GM23248 (cell line): ENCODE measurements around the gene ASIC4.

Experiments used
- EZH2 ChIP-seq: fragments of 200-600 bp; sonication (generic); IDR thresholded peaks from 2 replicates; pipeline ENCODE4 v1.6.1; 2018; ENCODE audit warnings: antibody characterized with exemption, mild to moderate bottlenecking; ENCODE audit not compliant: insufficient read depth, poor library complexity, severe bottlenecking
- EZH2phosphoT487 ChIP-seq: fragments of 200-600 bp; sonication (generic); IDR thresholded peaks from 2 replicates; pipeline ENCODE4 v1.6.1; 2018; ENCODE audit warnings: antibody characterized with exemption, moderate library complexity, mild to moderate bottlenecking, low read depth; ENCODE audit not compliant: insufficient read depth

DNA sequence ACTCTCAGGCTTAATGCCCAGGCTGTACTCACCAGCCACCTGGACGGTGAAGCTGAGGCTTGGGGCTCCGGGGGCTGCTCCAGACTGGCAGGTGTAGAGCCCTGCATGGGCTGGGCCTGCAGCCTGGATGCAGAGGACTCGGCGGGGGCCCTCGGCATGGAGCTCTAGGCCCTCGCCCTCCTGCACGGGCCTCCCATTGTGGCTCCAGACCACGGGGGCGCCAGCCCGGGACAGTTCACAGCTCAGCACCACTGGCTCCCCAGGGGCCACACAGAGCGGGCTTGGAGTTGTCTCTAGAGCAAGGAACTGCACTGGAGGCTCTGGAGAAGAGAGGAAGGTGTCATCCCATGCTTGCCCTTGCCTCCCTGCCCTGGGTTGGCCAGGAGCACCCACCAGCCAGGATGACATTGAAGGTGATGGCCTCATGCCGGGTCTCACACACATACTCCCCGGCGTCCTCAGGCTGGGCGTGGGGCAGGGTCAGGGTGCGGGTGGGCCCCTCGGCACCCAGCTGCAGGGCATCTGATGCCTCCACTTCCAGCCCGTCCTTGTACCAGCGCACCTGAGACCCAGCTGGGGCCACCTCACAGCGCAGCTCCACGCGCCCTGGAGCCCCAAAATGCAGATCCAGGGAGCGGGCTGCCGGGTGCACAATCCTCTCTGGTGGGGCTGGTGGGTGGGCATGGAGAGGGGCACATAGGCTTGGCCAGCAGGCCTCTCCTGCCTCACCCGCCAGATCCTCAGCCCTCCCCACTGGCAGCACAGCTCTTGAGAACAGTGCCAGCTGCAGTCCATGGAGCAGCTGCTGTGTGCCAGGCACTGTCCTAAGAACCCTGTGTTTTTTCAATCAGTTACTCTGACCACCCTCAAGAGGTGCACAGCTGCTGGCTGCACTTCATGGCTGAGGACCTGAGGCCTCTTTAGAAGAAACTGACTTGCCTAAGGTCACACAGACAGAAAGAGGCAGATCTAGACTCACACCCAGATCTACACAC is 43.8 kb downstream of the ASIC4 start:
- TF ChIP-seq EZH2 (no peak), EZH2phosphoT487 (no peak)
